ENCODE measurements around the gene STAP2.

The STAP2 gene, protein sequence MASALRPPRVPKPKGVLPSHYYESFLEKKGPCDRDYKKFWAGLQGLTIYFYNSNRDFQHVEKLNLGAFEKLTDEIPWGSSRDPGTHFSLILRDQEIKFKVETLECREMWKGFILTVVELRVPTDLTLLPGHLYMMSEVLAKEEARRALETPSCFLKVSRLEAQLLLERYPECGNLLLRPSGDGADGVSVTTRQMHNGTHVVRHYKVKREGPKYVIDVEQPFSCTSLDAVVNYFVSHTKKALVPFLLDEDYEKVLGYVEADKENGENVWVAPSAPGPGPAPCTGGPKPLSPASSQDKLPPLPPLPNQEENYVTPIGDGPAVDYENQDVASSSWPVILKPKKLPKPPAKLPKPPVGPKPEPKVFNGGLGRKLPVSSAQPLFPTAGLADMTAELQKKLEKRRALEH
- 1.1 to 3.0 reads per million in 2 experiments for total RNA-seq

- no peak for DNase-seq (ENCODE audit: low read depth)
Observed at GRCh38 chr19:4338441-4339355, at the start of gene STAP2. STAP2 (minus strand) TSS chr19:4338827; CDS start chr19:4338753, 74 bp downstream.

- DNase-seq (ENCODE audit: low read depth) = no peak
Observed at GRCh38 chr19:4386041-4386782, 47.6 kb upstream of the STAP2 start.

GRCh38 chr19:4385291-4386040, 46.8 kb upstream of the STAP2 start:
- no peak for DNase-seq (ENCODE audit: low read depth)

DNA sequence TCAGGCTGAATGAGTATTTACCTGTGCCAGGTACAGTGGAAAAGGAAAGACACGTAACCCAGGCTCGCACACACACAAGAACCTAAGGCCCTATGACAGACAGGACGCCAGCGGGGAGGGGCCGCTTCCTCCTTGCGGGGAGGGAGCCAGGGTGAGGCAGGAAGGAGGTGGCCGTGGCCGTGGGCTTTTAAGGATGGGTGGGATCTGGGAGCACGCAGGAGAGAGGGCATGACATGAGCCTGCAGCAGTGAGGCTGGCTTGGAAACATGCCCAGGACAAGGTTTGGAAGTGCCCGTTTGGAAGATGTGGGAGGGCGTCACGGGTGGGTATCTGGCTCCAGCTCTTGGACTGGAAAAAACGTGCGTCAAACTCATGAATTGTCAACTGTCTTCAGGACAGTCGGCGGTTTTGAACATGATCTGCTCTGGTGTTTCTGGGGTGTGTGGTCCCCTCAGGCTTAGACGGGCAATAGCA, 41.7 kb upstream of the STAP2 start:
- DNase-seq (ENCODE audit: low read depth) = no peak

GRCh38 chr19:4379383-4380253, 41.0 kb upstream of the STAP2 start:
- no peak for DNase-seq (ENCODE audit: low read depth)

- no peak for DNase-seq (ENCODE audit: low read depth)
Observed at GRCh38 chr19:4378886-4379285, 40.3 kb upstream of the STAP2 start.

GRCh38 chr19:4376991-4377781, 38.6 kb upstream of the STAP2 start:
- DNase-seq (ENCODE audit: low read depth) = no peak

- no peak for DNase-seq (ENCODE audit: low read depth)
Observed at GRCh38 chr19:4376671-4376990, 38.0 kb upstream of the STAP2 start.

DNA sequence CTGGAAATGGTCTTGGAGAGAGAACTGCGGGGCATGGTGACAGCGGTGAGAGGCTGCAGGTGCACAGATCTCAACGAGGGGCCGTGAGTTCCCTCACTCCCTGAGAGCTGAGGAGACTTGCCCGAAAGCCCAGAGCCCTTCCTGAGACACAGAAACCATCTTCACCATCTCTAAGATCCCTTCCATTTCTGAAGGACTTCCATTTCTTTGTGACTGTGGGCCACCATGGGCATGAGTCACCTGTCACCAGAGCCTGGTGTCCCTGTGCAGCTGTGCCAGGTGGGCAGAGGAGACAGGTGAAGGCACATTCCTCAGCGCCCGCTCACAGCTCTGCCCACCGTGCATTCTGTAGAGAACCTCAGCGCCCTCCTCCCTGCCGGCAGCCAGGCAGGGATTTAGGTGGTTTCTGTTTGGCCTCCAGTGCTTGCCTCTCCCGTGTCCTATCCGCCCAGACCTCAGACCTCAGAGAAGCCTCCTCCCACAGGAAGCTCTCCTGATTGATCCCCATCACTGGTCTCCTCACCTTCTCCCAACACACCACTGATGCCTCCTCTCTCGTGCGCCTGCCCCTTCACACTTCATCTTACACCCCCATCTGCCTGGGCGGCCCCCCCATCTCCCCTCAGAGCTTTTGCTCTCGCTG, 37.5 kb upstream of the STAP2 start:
- no peak for DNase-seq (ENCODE audit: low read depth)

DNA sequence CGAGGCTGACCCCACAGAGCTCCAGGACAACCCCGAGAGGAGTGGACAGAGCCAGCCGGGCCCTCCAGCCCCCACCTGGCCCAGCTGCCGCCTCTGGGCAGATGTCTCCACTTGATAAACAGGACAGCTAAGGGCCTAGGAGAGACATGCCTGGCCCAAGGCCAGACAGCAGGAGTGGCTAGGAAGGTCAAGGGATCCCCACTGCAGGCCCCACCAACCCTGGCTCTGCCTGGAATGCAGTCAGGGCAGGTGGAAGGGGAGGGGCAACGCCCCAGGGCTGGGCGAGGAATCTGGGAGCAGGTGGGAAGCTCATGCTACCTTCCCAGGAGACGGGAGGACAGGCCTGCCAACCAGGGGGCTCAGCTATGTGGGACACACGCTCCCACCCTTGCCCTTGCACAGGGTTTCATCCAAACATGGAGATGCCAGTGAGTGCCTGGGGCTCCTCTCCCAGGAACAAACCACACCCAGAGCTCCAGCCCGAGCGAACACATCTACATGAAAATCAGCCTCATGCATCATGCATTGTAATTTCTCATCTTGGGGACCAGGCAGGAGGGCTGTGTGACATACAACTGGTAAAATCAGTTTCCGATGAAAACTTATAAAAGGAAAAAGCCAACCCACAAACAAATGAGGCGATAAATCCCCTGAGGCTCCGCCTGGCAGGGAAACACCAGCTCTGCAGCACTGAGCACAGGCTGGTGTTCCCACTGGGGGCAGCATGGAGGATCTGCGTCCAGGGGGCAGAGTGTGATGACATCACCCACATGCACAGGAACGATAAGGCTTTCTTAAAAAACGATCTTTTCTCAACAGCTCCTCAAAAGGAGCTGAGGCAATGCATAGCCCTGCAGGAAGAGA, 36.8 kb upstream of the STAP2 start:
- no peak for DNase-seq (ENCODE audit: low read depth)

DNA sequence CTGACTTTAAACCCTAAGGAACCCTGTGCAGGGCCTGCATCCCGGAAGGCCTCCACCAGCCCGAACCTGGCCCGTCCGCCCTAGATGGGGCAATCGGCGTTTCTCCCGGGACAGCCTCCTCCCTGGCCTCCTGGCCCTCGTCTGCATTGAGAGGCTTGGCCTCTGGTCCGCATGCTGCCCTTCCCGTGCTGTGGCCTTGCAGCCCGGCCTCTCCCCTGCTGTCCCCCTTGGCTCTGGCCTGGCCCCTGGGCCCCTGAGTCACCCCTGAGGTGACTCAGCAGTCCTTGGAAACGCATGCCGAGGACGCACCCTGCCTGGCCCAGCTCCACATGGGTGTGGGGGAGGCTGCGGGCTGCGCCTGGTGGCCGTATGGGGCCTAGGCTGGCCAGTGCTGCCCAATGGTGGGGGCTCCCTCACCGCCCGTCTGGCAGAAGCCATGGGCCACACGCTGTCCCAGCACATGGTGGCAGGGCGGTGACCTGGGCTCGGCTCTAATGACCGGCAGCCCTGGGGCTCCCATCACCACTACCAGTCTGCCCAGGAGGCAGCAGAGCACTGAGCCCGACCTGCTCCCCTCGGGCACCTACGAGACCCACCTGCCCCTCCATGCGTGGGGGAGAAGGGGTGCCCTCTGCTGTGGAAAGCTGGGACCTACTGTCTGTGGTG, 36.0 kb upstream of the STAP2 start:
- DNase-seq (ENCODE audit: low read depth) = no peak

DNA sequence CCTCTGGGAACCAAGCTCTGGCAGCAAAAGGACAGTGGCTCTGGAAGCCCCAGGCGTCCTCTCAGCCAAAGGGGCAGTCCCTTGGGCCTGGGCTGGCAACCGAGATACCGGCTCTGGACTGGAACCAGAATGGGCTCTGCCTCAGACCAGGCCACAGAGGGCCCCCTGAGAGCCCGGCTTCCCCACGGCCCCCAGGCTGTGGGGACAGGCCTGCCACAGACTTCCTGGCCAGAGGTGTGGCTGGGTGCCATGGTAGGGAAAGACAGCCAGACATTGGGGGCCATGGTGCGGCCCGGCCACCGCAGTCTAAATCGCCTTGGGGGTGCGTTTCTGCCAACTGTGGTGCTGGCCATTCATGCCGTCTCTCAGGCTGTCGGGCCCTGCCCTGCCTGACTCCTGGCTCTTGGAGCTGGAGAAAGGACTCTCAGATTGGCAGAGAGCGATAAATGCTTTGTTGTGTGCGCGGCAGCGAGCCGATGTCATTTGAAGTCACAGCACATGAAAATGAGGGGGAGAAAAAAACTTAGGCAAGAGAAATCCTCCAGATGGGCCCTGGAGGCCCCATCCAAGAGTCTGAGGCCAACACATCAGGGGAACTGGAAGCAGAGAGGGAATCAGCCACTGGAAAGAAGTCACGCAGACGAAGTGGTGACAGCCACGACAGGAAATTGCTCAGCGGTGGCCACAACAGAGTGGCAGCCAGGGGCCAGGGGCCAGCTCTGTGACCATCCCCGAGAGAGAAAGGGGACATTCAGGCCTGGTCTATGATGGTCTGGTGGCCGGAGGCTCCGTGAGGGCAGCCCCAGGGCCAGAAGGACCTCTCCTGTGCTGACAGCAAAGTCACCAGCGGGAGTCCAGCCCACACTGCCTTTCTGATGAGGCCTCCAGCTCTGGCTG, 35.2 kb upstream of the STAP2 start:
- DNase-seq (ENCODE audit: low read depth) = no peak

DNA sequence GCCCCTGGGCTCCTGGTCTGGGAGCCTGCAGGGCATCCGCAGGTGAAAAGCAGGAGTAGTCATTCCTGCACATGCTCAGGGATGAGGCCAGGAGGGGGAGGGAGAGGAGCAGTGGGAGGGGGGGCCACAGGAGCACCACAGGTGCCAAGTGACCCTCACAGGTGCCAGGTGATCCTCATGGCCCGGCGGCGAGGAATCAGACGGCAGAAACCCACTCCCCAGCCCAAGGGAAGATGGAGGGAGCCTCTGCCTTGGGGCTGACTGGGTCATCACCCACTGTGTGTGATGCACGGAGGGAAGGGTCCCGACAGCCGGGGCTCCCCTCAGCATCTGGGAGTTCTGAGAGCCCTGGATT, 34.4 kb upstream of the STAP2 start:
- no peak for DNase-seq (ENCODE audit: low read depth)

DNA sequence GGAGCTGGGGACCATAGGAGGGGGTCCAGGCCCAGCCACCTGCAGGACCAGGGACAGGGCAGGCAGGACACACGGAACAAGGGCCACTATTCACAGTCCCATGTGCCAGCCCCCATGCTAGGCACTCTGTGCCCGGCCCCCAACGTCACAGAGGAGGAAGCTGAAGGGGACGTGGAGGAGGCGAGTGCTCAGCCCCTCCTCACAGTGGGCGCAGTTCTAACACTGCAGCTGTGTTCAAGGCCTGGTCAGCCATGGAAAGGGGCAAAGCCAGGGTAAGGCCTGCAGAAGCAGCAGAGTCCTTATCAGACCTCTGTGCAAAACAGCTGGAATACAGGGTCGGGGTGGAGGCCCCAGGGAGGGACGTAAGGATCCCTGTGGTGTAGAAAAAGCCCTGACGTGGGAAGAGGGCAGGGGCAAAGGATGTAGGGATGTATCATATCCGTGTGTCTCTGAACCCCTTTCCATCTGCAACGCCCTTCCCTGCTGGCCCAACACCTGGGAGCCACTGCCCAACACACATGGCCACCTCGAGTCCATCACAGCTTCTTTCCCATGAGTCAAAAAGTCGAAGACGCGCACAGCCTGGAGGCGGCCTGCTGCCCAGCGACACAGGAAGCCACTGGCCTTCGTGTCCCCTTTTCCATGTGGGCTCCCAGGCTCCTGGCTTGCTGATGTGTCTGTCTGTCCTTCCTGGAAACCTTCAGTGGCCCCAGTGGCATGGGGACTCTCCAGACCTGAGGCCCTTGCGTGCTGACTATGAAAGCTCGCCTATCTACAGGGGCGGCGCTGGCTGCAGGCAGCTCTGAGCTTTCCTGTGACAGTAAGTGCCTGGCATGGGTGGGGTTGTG, 33.8 kb upstream of the STAP2 start:
- DNase-seq (ENCODE audit: low read depth) = no peak

GRCh38 chr19:4371247-4372164, 32.9 kb upstream of the STAP2 start:
- DNase-seq (ENCODE audit: low read depth) = no peak
